Measurements from ENCODE around the gene TBC1D20.
"Not testable (repeated sequence)": the region's sequence is repeated elsewhere in the genome, so short reads cannot be mapped to it uniquely, and the experiment has no call there.

TBC1D20 gene

GRCh38 chr20:460707-461106, 1.6 kb downstream of the TBC1D20 start:
- H3K27ac Mint-ChIP-seq: no peak overlapping the region
- peaks cover 51% of the 10 kb centered on the region for H3K4me1 Mint-ChIP-seq
- no peak for DNase-seq
- H3K9me3 Mint-ChIP-seq: no peaks in the 10 kb centered on the region
- peaks cover 4% of the 10 kb centered on the region for H3K36me3 Mint-ChIP-seq (ENCODE audit: low read depth)
- H3K27me3 Mint-ChIP-seq: no peaks in the 10 kb centered on the region
- no peak for ATAC-seq
- peak overlapping the region; percentile 96 for H3K4me3 Mint-ChIP-seq

DNA sequence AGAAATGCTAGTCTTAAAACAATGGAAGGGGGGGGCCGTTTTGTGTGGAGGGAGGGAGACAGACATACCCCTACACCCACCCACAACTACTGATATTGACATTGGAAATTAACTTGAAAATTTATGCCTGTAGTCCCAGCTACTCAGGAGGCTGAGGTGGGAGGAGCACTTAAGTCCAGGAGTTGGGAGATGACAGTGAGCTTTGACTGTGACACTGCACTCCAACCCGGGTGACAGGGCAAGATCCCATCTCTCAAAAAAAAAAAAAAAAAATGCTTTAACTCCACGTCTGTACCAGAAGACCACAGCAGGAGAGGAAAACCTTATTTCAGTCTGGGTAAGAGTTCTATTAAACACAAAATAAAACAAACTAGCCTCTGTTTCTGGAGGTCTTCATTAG, 2.2 kb downstream of the TBC1D20 start:
- Mint-ChIP-seq H3K27ac (no peak overlapping the region), H3K4me3 (peak overlapping the region; percentile 96), H3K4me1 (peaks cover 51% of the 10 kb centered on the region), H3K9me3 (no peaks in the 10 kb centered on the region), H3K36me3 (ENCODE audit: low read depth) (peaks cover 4% of the 10 kb centered on the region), H3K27me3 (no peaks in the 10 kb centered on the region)
- no peak for DNase-seq
- ATAC-seq: no peak

- no peak for ATAC-seq
- Mint-ChIP-seq H3K27ac (peak overlapping the region; percentile 58), H3K36me3 (ENCODE audit: low read depth) (peaks cover 4% of the 10 kb centered on the region), H3K4me1 (peaks cover 51% of the 10 kb centered on the region), H3K27me3 (no peaks in the 10 kb centered on the region), H3K4me3 (no peak overlapping the region), H3K9me3 (no peaks in the 10 kb centered on the region)
- DNase-seq: no peak
Measured at GRCh38 chr20:458776-459175, 3.6 kb downstream of the TBC1D20 start.

DNA sequence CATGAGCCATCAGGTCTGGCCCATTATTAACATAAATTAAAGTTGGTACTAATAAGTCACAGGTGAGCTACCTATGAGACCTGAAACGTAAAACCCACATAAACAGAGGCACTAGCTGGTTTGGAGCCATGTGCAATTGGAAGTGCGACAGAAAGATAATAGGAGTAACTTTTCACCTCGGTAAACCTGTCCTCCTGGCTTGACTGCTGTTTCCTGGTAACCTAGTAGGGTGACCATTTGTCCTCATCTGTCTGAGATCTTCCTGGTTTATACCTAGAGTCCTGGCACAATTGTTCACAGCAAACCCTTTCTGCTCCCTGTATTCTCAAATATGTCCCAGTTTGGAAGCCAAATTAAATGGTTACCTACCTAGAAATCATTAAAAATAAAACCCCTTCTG, 7.4 kb downstream of the TBC1D20 start:
- Mint-ChIP-seq H3K9me3 (no peaks in the 10 kb centered on the region), H3K27ac (no peak overlapping the region), H3K4me1 (peaks cover 33% of the 10 kb centered on the region), H3K4me3 (no peak overlapping the region), H3K27me3 (no peaks in the 10 kb centered on the region), H3K36me3 (ENCODE audit: low read depth) (peaks cover 7% of the 10 kb centered on the region)
- DNase-seq: no peak
- ATAC-seq: no peak

- H3K27ac Mint-ChIP-seq; H3K4me1 Mint-ChIP-seq; ATAC-seq; DNase-seq; H3K9me3 Mint-ChIP-seq; H3K36me3 Mint-ChIP-seq (ENCODE audit: low read depth); H3K27me3 Mint-ChIP-seq; H3K4me3 Mint-ChIP-seq: not testable (repeated sequence)
Measured at GRCh38 chr20:452021-452420, 10.3 kb downstream of the TBC1D20 start.

- Mint-ChIP-seq H3K4me1 (peaks cover 6% of the 10 kb centered on the region), H3K36me3 (ENCODE audit: low read depth) (peaks cover 41% of the 10 kb centered on the region), H3K27me3 (no peaks in the 10 kb centered on the region), H3K27ac (no peak overlapping the region), H3K4me3 (no peak overlapping the region), H3K9me3 (no peaks in the 10 kb centered on the region)
- DNase-seq: no peak
- no peak for ATAC-seq
Measured at GRCh38 chr20:445514-446336, 16.6 kb downstream of the TBC1D20 start.

DNA sequence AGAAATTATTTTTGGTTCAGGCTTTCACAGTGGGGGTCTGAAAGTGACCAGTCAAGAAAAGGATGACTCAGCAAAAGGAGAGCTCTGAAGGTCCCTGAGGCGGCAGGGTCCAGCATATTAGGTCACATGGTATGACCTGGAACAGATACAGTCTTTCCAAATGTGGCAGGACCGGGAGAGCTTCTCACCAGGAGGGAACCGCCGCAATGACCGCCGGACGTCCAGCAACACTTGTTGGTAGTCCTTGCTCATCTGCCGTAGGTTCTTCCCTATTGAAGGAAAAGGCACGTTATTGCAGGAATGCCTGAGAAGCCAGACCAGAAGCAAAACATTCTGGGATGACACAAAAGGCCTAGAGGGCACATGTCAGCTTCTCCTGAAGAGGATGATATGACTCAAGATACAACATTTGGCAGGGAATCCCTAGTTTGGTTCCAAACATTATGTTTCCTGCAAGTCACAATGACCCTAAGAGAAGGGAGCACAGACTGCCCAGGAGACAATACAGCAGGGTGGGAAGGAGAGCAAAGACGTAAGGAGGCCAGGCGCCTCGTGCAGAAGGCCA, 17.4 kb downstream of the TBC1D20 start:
- Mint-ChIP-seq H3K27me3 (no peaks in the 10 kb centered on the region), H3K4me3 (no peak overlapping the region), H3K9me3 (no peaks in the 10 kb centered on the region), H3K36me3 (ENCODE audit: low read depth) (peaks cover 48% of the 10 kb centered on the region), H3K4me1 (peaks cover 11% of the 10 kb centered on the region), H3K27ac (no peak overlapping the region)
- no peak for DNase-seq
- no peak for ATAC-seq

GRCh38 chr20:444117-444516, 18.2 kb downstream of the TBC1D20 start:
- Mint-ChIP-seq H3K4me3 (no peak overlapping the region), H3K36me3 (ENCODE audit: low read depth) (peaks cover 52% of the 10 kb centered on the region), H3K27ac (no peak overlapping the region), H3K27me3 (no peaks in the 10 kb centered on the region), H3K4me1 (peaks cover 19% of the 10 kb centered on the region), H3K9me3 (no peaks in the 10 kb centered on the region)
- no peak for DNase-seq
- ATAC-seq: no peak

DNA sequence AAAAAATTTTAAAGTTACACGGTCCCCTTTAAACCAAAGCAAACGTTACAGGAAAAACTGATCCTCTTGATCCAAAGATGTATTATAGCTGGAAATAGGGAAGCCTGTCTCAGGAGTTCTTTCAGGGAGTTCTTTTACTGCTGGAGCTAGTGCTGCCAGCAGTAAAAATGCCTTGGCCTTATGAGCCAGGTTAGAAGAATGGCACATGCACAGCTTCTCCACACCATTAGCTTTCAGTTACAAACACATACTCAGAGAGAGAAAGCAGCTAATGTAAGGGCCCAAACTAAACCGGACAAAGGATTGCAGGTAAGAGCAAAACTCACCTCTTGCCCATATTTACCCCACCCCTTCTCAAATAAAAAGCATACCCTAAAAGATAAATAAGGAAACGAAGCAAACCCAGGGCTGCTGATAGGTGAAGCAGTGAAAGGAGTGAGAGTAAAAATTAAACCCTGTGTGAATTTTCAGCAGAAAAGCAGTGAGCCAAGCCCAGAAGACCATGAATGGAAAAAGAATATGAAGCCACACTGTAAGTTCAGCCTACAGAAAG, 19.0 kb downstream of the TBC1D20 start:
- no peak for ATAC-seq
- H3K27ac Mint-ChIP-seq: no peak overlapping the region
- H3K4me3 Mint-ChIP-seq: no peak overlapping the region

GRCh38 chr20:440636-441035, 21.7 kb downstream of the TBC1D20 start:
- ATAC-seq: no peak
- peaks cover 49% of the 10 kb centered on the region for H3K4me1 Mint-ChIP-seq
- H3K4me3 Mint-ChIP-seq: no peak overlapping the region
- no peaks in the 10 kb centered on the region for H3K27me3 Mint-ChIP-seq
- DNase-seq: no peak
- no peak overlapping the region for H3K27ac Mint-ChIP-seq
- no peaks in the 10 kb centered on the region for H3K9me3 Mint-ChIP-seq
- peaks cover 68% of the 10 kb centered on the region for H3K36me3 Mint-ChIP-seq (ENCODE audit: low read depth)

More for the DNA sequence above, 19.0 kb downstream of the TBC1D20 start:
- H3K36me3 Mint-ChIP-seq (ENCODE audit: low read depth): peaks cover 58% of the 10 kb centered on the region
- DNase-seq: no peak
- peaks cover 27% of the 10 kb centered on the region for H3K4me1 Mint-ChIP-seq
- H3K9me3 Mint-ChIP-seq: no peaks in the 10 kb centered on the region
- no peaks in the 10 kb centered on the region for H3K27me3 Mint-ChIP-seq

- Mint-ChIP-seq H3K4me3 (no peak overlapping the region), H3K36me3 (ENCODE audit: low read depth) (peaks cover 72% of the 10 kb centered on the region), H3K27me3 (no peaks in the 10 kb centered on the region), H3K4me1 (peaks cover 54% of the 10 kb centered on the region), H3K9me3 (no peaks in the 10 kb centered on the region), H3K27ac (no peak overlapping the region)
- no peak for ATAC-seq
- no peak for DNase-seq
Measured at GRCh38 chr20:440148-440547, 22.2 kb downstream of the TBC1D20 start.

GRCh38 chr20:438571-439469, 23.5 kb downstream of the TBC1D20 start:
- no peaks in the 10 kb centered on the region for H3K27me3 Mint-ChIP-seq
- H3K36me3 Mint-ChIP-seq (ENCODE audit: low read depth): peaks cover 71% of the 10 kb centered on the region
- DNase-seq (peak; percentile 69), ATAC-seq (peak; percentile 80)
- peak overlapping the region; percentile 73 for H3K27ac Mint-ChIP-seq
- peak overlapping the region; percentile 74 for H3K4me3 Mint-ChIP-seq
- no peaks in the 10 kb centered on the region for H3K9me3 Mint-ChIP-seq
- H3K4me1 Mint-ChIP-seq: peaks cover 65% of the 10 kb centered on the region

DNA sequence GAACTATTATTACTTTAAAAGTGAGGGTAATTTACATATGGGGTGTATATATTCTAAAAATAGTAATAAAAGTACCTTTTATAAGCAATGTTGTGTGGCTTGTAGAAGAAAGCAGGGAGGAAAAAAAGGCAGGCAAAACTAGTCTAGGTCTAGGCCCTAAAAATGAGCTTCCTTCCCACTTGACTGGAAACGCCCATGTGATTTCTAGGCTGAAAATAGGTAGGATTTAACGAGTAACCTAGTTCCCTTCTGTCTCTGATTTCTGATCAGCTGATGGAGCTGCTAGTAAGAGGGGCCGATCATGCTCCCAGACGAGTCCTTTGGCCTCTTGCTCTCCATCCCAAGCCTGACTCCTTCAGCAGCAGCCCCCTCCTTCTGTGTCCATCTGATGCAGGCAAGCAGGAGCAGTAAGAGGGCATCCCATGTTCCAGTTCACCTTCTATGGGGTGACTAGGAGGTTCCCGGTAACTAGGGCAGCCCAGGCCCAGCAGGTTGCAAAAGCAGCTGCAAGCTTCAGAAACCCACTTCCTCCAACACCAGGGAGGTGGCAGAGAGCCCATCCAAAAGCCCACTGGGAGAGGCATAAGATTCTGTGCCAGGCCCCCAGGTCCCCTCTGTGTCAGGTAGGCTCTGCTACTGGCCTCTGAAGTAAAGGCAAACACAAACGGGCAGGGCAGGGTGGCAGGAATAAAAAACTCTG, 24.4 kb downstream of the TBC1D20 start:
- no peaks in the 10 kb centered on the region for H3K9me3 Mint-ChIP-seq
- no peak for ATAC-seq
- H3K27ac Mint-ChIP-seq: peak overlapping the region; percentile 73
- peaks cover 72% of the 10 kb centered on the region for H3K36me3 Mint-ChIP-seq (ENCODE audit: low read depth)
- H3K4me3 Mint-ChIP-seq: peak overlapping the region; percentile 74
- H3K27me3 Mint-ChIP-seq: no peaks in the 10 kb centered on the region
- peak; percentile 27 for DNase-seq
- peaks cover 74% of the 10 kb centered on the region for H3K4me1 Mint-ChIP-seq

GRCh38 chr20:436476-436875, 25.9 kb downstream of the TBC1D20 start:
- Mint-ChIP-seq H3K9me3 (no peaks in the 10 kb centered on the region), H3K4me1 (peaks cover 89% of the 10 kb centered on the region), H3K36me3 (ENCODE audit: low read depth) (peaks cover 63% of the 10 kb centered on the region), H3K4me3 (no peak overlapping the region), H3K27ac (no peak overlapping the region), H3K27me3 (no peaks in the 10 kb centered on the region)
- ATAC-seq (no peak), DNase-seq (no peak)

All from activated naive CD8-positive, alpha-beta T cell treated with anti-CD3 and anti-CD28 coated beads, Interleukin-2, amount 50 U/mL, for 24 hours (primary cell).